Measurements from ENCODE around the gene C1QTNF5.

- TF ChIP-seq, protein P1, sequence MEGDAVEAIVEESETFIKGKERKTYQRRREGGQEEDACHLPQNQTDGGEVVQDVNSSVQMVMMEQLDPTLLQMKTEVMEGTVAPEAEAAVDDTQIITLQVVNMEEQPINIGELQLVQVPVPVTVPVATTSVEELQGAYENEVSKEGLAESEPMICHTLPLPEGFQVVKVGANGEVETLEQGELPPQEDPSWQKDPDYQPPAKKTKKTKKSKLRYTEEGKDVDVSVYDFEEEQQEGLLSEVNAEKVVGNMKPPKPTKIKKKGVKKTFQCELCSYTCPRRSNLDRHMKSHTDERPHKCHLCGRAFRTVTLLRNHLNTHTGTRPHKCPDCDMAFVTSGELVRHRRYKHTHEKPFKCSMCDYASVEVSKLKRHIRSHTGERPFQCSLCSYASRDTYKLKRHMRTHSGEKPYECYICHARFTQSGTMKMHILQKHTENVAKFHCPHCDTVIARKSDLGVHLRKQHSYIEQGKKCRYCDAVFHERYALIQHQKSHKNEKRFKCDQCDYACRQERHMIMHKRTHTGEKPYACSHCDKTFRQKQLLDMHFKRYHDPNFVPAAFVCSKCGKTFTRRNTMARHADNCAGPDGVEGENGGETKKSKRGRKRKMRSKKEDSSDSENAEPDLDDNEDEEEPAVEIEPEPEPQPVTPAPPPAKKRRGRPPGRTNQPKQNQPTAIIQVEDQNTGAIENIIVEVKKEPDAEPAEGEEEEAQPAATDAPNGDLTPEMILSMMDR (IDR thresholded peaks at IDR 0.05; ENCODE audit: poor library complexity, severe bottlenecking), result no peak
- TF ChIP-seq TAF1 (IDR thresholded peaks at IDR 0.05; ENCODE audit: low read depth) (no peak), POLR2AphosphoS5 (IDR thresholded peaks at IDR 0.05) (no peak), EP300 (conservative IDR thresholded peaks at IDR 0.05; ENCODE audit: poor library complexity, severe bottlenecking) (no peak), SMC3 (conservative IDR thresholded peaks at IDR 0.05; ENCODE audit: poor library complexity) (no peak), RAD21 (conservative IDR thresholded peaks at IDR 0.05) (no peak), EZH2 (IDR thresholded peaks at IDR 0.05; ENCODE audit: borderline replicate concordance, insufficient read depth, low read length, poor library complexity, severe bottlenecking) (no peak), REST (IDR thresholded peaks at IDR 0.05; ENCODE audit: borderline replicate concordance) (no peak)
Observed at GRCh38 chr11:119346605-119347004, 5.9 kb upstream of the C1QTNF5 start, which contains the start of gene MFRP.
